Measurements from ENCODE around the gene MYBPC3. TPM values are rescaled to one million over a fixed set of nuclear protein-coding genes. Genes with fewer than 3 reads are reported as not detected.

Gene MYBPC3
- total and polyA plus RNA-seq, 2 donors (not counting 3 experiments of a cell fraction or from before 2014, with no cell fraction given) = not detected

- H3K9me1 ChIP-seq (replicated peaks; ENCODE audit: control insufficient read depth, extremely low read depth, insufficient read depth, low read length) = no peaks in the 10 kb centered on the region
- no peaks in the 10 kb centered on the region for H3K79me2 ChIP-seq (ENCODE audit: control insufficient read depth, insufficient read depth, low read length)
- dilution Hi-C loops (cut with MboI; ENCODE audit: extremely low pct_ligation_motif_present, low sequenced_read_pairs) = no loop called here
- FAIRE-seq = no peak
- no peak overlapping the region for H3K4me3 ChIP-seq (replicated peaks in 1 of 3; ENCODE audit: insufficient read depth in 1 of 3, low read depth in 1 of 3, low read length in 3 of 3)
- H2AFZ ChIP-seq (ENCODE audit: low read depth, low read length) = no peak overlapping the region
- no peaks in the 10 kb centered on the region for H3K27me3 ChIP-seq (ENCODE audit: control insufficient read depth in 2 of 2, insufficient read depth in 2 of 2, low read length in 2 of 2)
- H4K20me1 ChIP-seq (replicated peaks; ENCODE audit: control insufficient read depth, extremely low read depth, insufficient read depth, low read length) = no peaks in the 10 kb centered on the region
- DNase-seq (ENCODE audit: low read depth, low spot score) = no peak
- no peak overlapping the region for H3K9ac ChIP-seq (replicated peaks; ENCODE audit: extremely low read depth, insufficient read depth, low read length)
- CTCF ChIA-PET = no interaction called here
- no peak overlapping the region for H3K27ac ChIP-seq (ENCODE audit: insufficient read depth, low read depth, low read length)
- no peaks in the 10 kb centered on the region for H3K36me3 ChIP-seq (ENCODE audit: control insufficient read depth in 2 of 2, extremely low read depth in 1 of 2, insufficient read depth in 2 of 2, low read length in 2 of 2)
- POLR2A ChIA-PET = no interaction called here
- no peaks in the 10 kb centered on the region for H3K9me3 ChIP-seq (replicated peaks; ENCODE audit: control insufficient read depth, insufficient read depth, low read length)
- no peaks in the 10 kb centered on the region for H3K4me1 ChIP-seq (ENCODE audit: control insufficient read depth, extremely low read depth, insufficient read depth, low read length)
- TF ChIP-seq POLR2A (IDR thresholded peaks at IDR 0.05; ENCODE audit: low read depth, low read length) (no peak), JUN (IDR thresholded peaks at IDR 0.05; ENCODE audit: borderline replicate concordance, insufficient read depth, insufficient read length, low read depth) (no peak), POLR2AphosphoS5 (IDR thresholded peaks at IDR 0.05; ENCODE audit: insufficient read depth, low read depth, low read length) (no peak), MYC (IDR thresholded peaks at IDR 0.05; ENCODE audit: low read depth, low read length) (no peak), FOS (IDR thresholded peaks at IDR 0.05; ENCODE audit: borderline replicate concordance, insufficient read depth, low read length) (no peak)
- no peak overlapping the region for H3K4me2 ChIP-seq (ENCODE audit: insufficient read depth, low read length)
- intact Hi-C loops (cut with micrococcal nuclease) = no loop called here
- BruUV-seq (replicated peaks) = no TSS peak
Observed at GRCh38 chr11:47380078-47380477, 27.6 kb upstream of the MYBPC3 start.

- no peaks in the 10 kb centered on the region for H3K27me3 ChIP-seq (ENCODE audit: control insufficient read depth in 2 of 2, insufficient read depth in 2 of 2, low read length in 2 of 2)
- no TSS peak for BruUV-seq (replicated peaks)
- H3K4me1 ChIP-seq (ENCODE audit: control insufficient read depth, extremely low read depth, insufficient read depth, low read length) = peaks cover 5% of the 10 kb centered on the region
- no peak overlapping the region for H3K9ac ChIP-seq (replicated peaks; ENCODE audit: extremely low read depth, insufficient read depth, low read length)
- no peaks in the 10 kb centered on the region for H3K9me1 ChIP-seq (replicated peaks; ENCODE audit: control insufficient read depth, extremely low read depth, insufficient read depth, low read length)
- no peak overlapping the region for H3K4me2 ChIP-seq (ENCODE audit: insufficient read depth, low read length)
- POLR2A ChIA-PET = no interaction called here
- H3K79me2 ChIP-seq (ENCODE audit: control insufficient read depth, insufficient read depth, low read length) = no peaks in the 10 kb centered on the region
- no peak for FAIRE-seq
- no peaks in the 10 kb centered on the region for H4K20me1 ChIP-seq (replicated peaks; ENCODE audit: control insufficient read depth, extremely low read depth, insufficient read depth, low read length)
- no peaks in the 10 kb centered on the region for H3K9me3 ChIP-seq (replicated peaks; ENCODE audit: control insufficient read depth, insufficient read depth, low read length)
- TF ChIP-seq MYC (IDR thresholded peaks at IDR 0.05; ENCODE audit: low read depth, low read length) = no peak
- TF ChIP-seq MAX (IDR thresholded peaks at IDR 0.05; ENCODE audit: insufficient read depth, insufficient read length) = no peak
- TF ChIP-seq FOS (IDR thresholded peaks at IDR 0.05; ENCODE audit: borderline replicate concordance, insufficient read depth, low read length) = no peak
- TF ChIP-seq GATA2 (IDR thresholded peaks at IDR 0.05; ENCODE audit: insufficient read depth, insufficient read length, low read depth, low read length) = no peak
- no peak for TF ChIP-seq POLR2A (IDR thresholded peaks at IDR 0.05; ENCODE audit: low read depth, low read length)
- no peak for TF ChIP-seq CTCF (IDR thresholded peaks at IDR 0.05; ENCODE audit: extremely low read depth in 1 of 2, insufficient read depth in 1 of 2, low read depth in 1 of 2, low read length in 2 of 2)
- no peaks in the 10 kb centered on the region for H3K36me3 ChIP-seq (ENCODE audit: control insufficient read depth in 2 of 2, extremely low read depth in 1 of 2, insufficient read depth in 2 of 2, low read length in 2 of 2)
- dilution Hi-C loops (cut with MboI; ENCODE audit: extremely low pct_ligation_motif_present, low sequenced_read_pairs) (no loop called here), intact Hi-C loops (cut with micrococcal nuclease) (no loop called here)
- no peak for DNase-seq (ENCODE audit: low read depth, low spot score)
- H2AFZ ChIP-seq (ENCODE audit: low read depth, low read length) = no peak overlapping the region
- no peak overlapping the region for H3K27ac ChIP-seq (ENCODE audit: insufficient read depth, low read depth, low read length)
- CTCF ChIA-PET = no interaction called here
- no peak overlapping the region for H3K4me3 ChIP-seq (replicated peaks in 1 of 3; ENCODE audit: insufficient read depth in 1 of 3, low read depth in 1 of 3, low read length in 3 of 3)
Observed at GRCh38 chr11:47379317-47379716, 26.8 kb upstream of the MYBPC3 start.

All from endothelial cell of umbilical vein (primary cell).